Nephron (organoid): ENCODE results near the gene DACT2.
"Not testable (repeated sequence)": the region's sequence is repeated elsewhere in the genome, so short reads cannot be mapped to it uniquely, and the experiment has no call there.

Source experiments
- H3K27ac Mint-ChIP-seq, 3 experiments: 2 replicates each; pipeline ENCODE4 v1.8.0; 2020; ENCODE audit warnings: mixed read lengths in 3 of 3, mild to moderate bottlenecking in 2 of 3, moderate library complexity in 1 of 3
- H3K27me3 Mint-ChIP-seq: 2 replicates; pipeline ENCODE4 v1.8.0; 2021; ENCODE audit warnings: low read depth, mild to moderate bottlenecking, moderate library complexity, mixed read lengths
- H3K36me3 Mint-ChIP-seq: 2 replicates; pipeline ENCODE4 v1.8.0; 2020; ENCODE audit warnings: low read depth, mixed read lengths
- H3K4me1 Mint-ChIP-seq: 2 replicates; pipeline ENCODE4 v1.8.0; 2020; ENCODE audit warnings: mixed read lengths
- H3K4me3 Mint-ChIP-seq, 3 experiments: 2 replicates each; pipeline ENCODE4 v1.8.0; 2020; ENCODE audit warnings: mild to moderate bottlenecking in 3 of 3, mixed read lengths in 3 of 3, moderate library complexity in 2 of 3
- H3K9me3 Mint-ChIP-seq: 2 replicates; pipeline ENCODE4 v1.8.0; 2020; ENCODE audit warnings: mixed read lengths
- CTCF ChIP-seq, 3 experiments: fragments of 200-600 bp; sonication (generic); IDR thresholded peaks; one replicate each; pipeline ENCODE4 v1.5.0; 2021; ENCODE audit warnings: antibody characterized with exemption in 3 of 3; ENCODE audit not compliant: unreplicated experiment in 3 of 3

Gene DACT2

GRCh38 chr6:168273441-168274036 lies 46.0 kb downstream of the DACT2 start:
- Mint-ChIP-seq H3K9me3 (no peaks in the 10 kb centered on the region), H3K4me1 (peaks cover 33% of the 10 kb centered on the region), H3K27ac (peak overlapping the region; percentile 28 to 98 (median 72)), H3K27me3 (peaks cover 46% of the 10 kb centered on the region), H3K4me3 (no peak overlapping the region), H3K36me3 (no peaks in the 10 kb centered on the region)
- no peak for TF ChIP-seq CTCF (IDR thresholded peaks at IDR 0.05; ENCODE audit: unreplicated experiment in 3 of 3)

- Mint-ChIP-seq H3K27me3 (peaks cover 44% of the 10 kb centered on the region), H3K4me1 (peaks cover 33% of the 10 kb centered on the region), H3K27ac (peak overlapping the region; percentile 72 to 98 (median 79)), H3K9me3 (no peaks in the 10 kb centered on the region), H3K4me3 (no peak overlapping the region), H3K36me3 (no peaks in the 10 kb centered on the region)
- TF ChIP-seq CTCF (IDR thresholded peaks at IDR 0.05; ENCODE audit: unreplicated experiment in 3 of 3): no peak
These were observed 46.9 kb downstream of the DACT2 start for GRCh38 chr6:168272415-168273325.

- no peak for TF ChIP-seq CTCF (IDR thresholded peaks at IDR 0.05; ENCODE audit: unreplicated experiment in 3 of 3)
- Mint-ChIP-seq H3K36me3 (no peaks in the 10 kb centered on the region), H3K27ac (peak overlapping the region in 1 of 3 experiments; percentile 4), H3K4me1 (peaks cover 34% of the 10 kb centered on the region), H3K4me3 (no peak overlapping the region), H3K9me3 (no peaks in the 10 kb centered on the region), H3K27me3 (peaks cover 33% of the 10 kb centered on the region)
These were observed 49.1 kb downstream of the DACT2 start for GRCh38 chr6:168270274-168271172.

GRCh38 chr6:168269455-168270243 lies 49.9 kb downstream of the DACT2 start:
- Mint-ChIP-seq H3K9me3 (no peaks in the 10 kb centered on the region), H3K4me3 (no peak overlapping the region), H3K27me3 (peaks cover 27% of the 10 kb centered on the region), H3K27ac (peak overlapping the region in 1 of 3 experiments; percentile 4), H3K4me1 (peaks cover 33% of the 10 kb centered on the region), H3K36me3 (no peaks in the 10 kb centered on the region)
- TF ChIP-seq CTCF (IDR thresholded peaks at IDR 0.05; ENCODE audit: unreplicated experiment in 3 of 3): no peak

- TF ChIP-seq CTCF (IDR thresholded peaks at IDR 0.05; ENCODE audit: unreplicated experiment in 3 of 3): no peak
- Mint-ChIP-seq H3K4me3 (no peak overlapping the region), H3K36me3 (no peaks in the 10 kb centered on the region), H3K27me3 (peaks cover 30% of the 10 kb centered on the region), H3K9me3 (no peaks in the 10 kb centered on the region), H3K4me1 (peaks cover 34% of the 10 kb centered on the region), H3K27ac (peak overlapping the region in 2 of 3 experiments; percentile 52 to 61)
These were observed 50.8 kb downstream of the DACT2 start for GRCh38 chr6:168268755-168269154.

GRCh38 chr6:168267779-168268178 lies 51.8 kb downstream of the DACT2 start:
- not testable (repeated sequence) for H3K9me3 Mint-ChIP-seq, H3K36me3 Mint-ChIP-seq, H3K27ac Mint-ChIP-seq, H3K4me3 Mint-ChIP-seq
- H3K4me1 Mint-ChIP-seq: peaks cover 25% of the 10 kb centered on the region
- peaks cover 25% of the 10 kb centered on the region for H3K27me3 Mint-ChIP-seq
